ENCODE data around the gene SDK1. TPM values are rescaled to one million over a fixed set of nuclear protein-coding genes. Genes with fewer than 3 reads are reported as not detected.

The SDK1 gene
- total RNA-seq, 1 experiment from 2014 or later: 7.1 TPM

DNA sequence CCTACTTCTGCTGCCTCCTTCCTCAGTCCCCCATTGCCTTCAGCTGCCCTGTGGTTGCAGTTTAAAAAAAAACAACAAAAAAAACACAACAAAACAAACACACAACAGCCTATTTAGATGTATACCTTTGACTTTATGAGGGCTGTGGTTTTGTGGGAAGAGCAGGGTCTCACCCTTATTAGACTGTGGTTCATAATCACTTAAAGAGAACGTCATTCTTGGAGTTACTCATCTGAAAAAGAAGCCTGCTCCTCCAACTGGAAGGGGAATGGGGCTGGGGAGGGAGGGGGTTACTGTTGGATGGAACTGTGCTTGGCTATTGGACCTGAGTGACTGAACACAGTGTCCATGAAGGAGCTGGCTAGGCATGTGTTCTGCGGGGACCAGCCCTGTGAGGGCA lies 48.1 kb downstream of the SDK1 start:
- intact Hi-C loops (cut with micrococcal nuclease; ENCODE audit: unreplicated experiment): no loop called here

DNA sequence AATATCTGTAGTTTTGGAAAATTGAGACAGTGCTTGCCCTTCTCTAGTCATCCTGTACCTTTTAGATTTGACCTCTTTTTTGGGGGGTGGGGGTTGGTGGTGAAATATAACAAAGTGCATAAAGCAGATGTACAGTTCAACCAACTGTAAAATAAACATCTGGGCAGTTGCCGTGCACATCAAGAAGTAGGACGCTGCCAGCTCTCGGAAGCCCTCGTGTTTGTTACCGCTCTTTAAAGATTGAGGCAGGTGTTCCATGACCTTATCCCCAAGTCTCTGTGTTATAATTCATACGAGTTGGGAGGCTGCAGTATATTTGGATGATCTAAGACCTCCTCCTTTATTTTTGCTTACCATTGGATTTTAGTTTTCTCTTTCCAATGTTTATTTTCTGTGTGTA lies 55.1 kb downstream of the SDK1 start:
- no peaks in the 10 kb centered on the region for H3K4me1 ChIP-seq
- no peaks in the 10 kb centered on the region for H3K4me1 Mint-ChIP-seq (ENCODE audit: low read depth, unreplicated experiment)
- H3K36me3 Mint-ChIP-seq (ENCODE audit: insufficient read depth, unreplicated experiment): no peaks in the 10 kb centered on the region
- H3K4me3 ChIP-seq (ENCODE audit: low read depth, low read length): no peak overlapping the region
- no peaks in the 10 kb centered on the region for H3K9me3 ChIP-seq
- H3K27me3 ChIP-seq (replicated peaks; ENCODE audit: control insufficient read depth, insufficient read depth, low read length): no peaks in the 10 kb centered on the region; the same call in 1 of the 2 replicates
- peaks cover 6% of the 10 kb centered on the region for H3K27me3 Mint-ChIP-seq (ENCODE audit: insufficient read depth, unreplicated experiment)
- CTCF ChIA-PET: no interaction called here
- H3K36me3 ChIP-seq (ENCODE audit: control insufficient read depth, insufficient read depth, low read length): no peaks in the 10 kb centered on the region
- TF ChIP-seq, protein P1, sequence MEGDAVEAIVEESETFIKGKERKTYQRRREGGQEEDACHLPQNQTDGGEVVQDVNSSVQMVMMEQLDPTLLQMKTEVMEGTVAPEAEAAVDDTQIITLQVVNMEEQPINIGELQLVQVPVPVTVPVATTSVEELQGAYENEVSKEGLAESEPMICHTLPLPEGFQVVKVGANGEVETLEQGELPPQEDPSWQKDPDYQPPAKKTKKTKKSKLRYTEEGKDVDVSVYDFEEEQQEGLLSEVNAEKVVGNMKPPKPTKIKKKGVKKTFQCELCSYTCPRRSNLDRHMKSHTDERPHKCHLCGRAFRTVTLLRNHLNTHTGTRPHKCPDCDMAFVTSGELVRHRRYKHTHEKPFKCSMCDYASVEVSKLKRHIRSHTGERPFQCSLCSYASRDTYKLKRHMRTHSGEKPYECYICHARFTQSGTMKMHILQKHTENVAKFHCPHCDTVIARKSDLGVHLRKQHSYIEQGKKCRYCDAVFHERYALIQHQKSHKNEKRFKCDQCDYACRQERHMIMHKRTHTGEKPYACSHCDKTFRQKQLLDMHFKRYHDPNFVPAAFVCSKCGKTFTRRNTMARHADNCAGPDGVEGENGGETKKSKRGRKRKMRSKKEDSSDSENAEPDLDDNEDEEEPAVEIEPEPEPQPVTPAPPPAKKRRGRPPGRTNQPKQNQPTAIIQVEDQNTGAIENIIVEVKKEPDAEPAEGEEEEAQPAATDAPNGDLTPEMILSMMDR (IDR thresholded peaks at IDR 0.05; ENCODE audit: insufficient read depth in 1 of 2, low read depth in 1 of 2, low read length in 1 of 2, severe bottlenecking in 1 of 2, unreplicated experiment in 1 of 2): no peak
- no peak overlapping the region for H3K4me3 Mint-ChIP-seq (ENCODE audit: unreplicated experiment)
- no TSS peak for BruUV-seq (replicated peaks)
- intact Hi-C loops (cut with micrococcal nuclease; ENCODE audit: unreplicated experiment): no loop called here
- no peak overlapping the region for H3K27ac Mint-ChIP-seq (ENCODE audit: unreplicated experiment)
- POLR2A ChIA-PET: no interaction called here
- H3K9me3 Mint-ChIP-seq (ENCODE audit: unreplicated experiment): no peaks in the 10 kb centered on the region
- no peak for DNase-seq

More for the DNA sequence above, 48.1 kb downstream of the SDK1 start:
- TF ChIP-seq, protein P1 (IDR thresholded peaks at IDR 0.05; ENCODE audit: insufficient read depth in 1 of 2, low read depth in 1 of 2, low read length in 1 of 2, severe bottlenecking in 1 of 2, unreplicated experiment in 1 of 2): no peak
- no peak for DNase-seq
- Mint-ChIP-seq H3K9me3 (ENCODE audit: unreplicated experiment) (no peaks in the 10 kb centered on the region), H3K4me1 (ENCODE audit: low read depth, unreplicated experiment) (no peaks in the 10 kb centered on the region), H3K4me3 (ENCODE audit: unreplicated experiment) (no peak overlapping the region), H3K27ac (ENCODE audit: unreplicated experiment) (no peak overlapping the region), H3K27me3 (ENCODE audit: insufficient read depth, unreplicated experiment) (peaks cover 4% of the 10 kb centered on the region), H3K36me3 (ENCODE audit: insufficient read depth, unreplicated experiment) (no peaks in the 10 kb centered on the region)
- Histone ChIP-seq H3K4me1 (no peaks in the 10 kb centered on the region), H3K36me3 (ENCODE audit: control insufficient read depth, insufficient read depth, low read length) (no peaks in the 10 kb centered on the region), H3K4me3 (ENCODE audit: low read depth, low read length) (no peak overlapping the region), H3K27me3 (replicated peaks; ENCODE audit: control insufficient read depth, insufficient read depth, low read length) (no peaks in the 10 kb centered on the region; the same call in 1 of the 2 replicates), H3K9me3 (no peaks in the 10 kb centered on the region)
- no TSS peak for BruUV-seq (replicated peaks)
- ChIA-PET CTCF (no interaction called here), POLR2A (no interaction called here)

DNA sequence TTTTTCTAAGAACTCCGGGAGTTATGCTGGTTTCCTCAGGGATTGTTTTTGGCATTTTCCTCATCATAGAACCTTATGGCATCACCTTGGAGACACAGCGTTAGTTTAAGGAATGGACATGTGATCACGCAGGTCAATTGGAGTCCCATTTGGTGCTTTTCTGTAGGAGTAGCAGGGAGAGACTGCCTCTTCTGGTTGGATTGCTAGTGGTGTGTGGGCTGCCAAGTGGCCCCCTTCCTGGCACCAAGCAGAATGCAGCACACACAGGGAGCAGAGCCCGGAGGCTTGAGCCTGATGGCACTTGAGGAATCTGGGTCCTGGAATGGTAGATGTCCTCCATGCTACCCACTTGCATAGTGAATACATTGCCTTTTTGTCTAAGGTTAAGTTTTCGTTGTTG lies 57.9 kb downstream of the SDK1 start:
- intact Hi-C loops (cut with micrococcal nuclease; ENCODE audit: unreplicated experiment): no loop called here
- H3K4me1 ChIP-seq: no peaks in the 10 kb centered on the region
- no peaks in the 10 kb centered on the region for H3K4me1 Mint-ChIP-seq (ENCODE audit: low read depth, unreplicated experiment)
- H3K4me3 ChIP-seq (ENCODE audit: low read depth, low read length): no peak overlapping the region
- H3K27ac Mint-ChIP-seq (ENCODE audit: unreplicated experiment): no peak overlapping the region
- H3K36me3 Mint-ChIP-seq (ENCODE audit: insufficient read depth, unreplicated experiment): no peaks in the 10 kb centered on the region
- H3K27me3 ChIP-seq (replicated peaks; ENCODE audit: control insufficient read depth, insufficient read depth, low read length): no peaks in the 10 kb centered on the region
- H3K9me3 ChIP-seq: no peaks in the 10 kb centered on the region
- peaks cover 3% of the 10 kb centered on the region for H3K27me3 Mint-ChIP-seq (ENCODE audit: insufficient read depth, unreplicated experiment)
- H3K36me3 ChIP-seq (ENCODE audit: control insufficient read depth, insufficient read depth, low read length): no peaks in the 10 kb centered on the region
- BruUV-seq (replicated peaks): no TSS peak
- DNase-seq: no peak
- ChIA-PET CTCF (no interaction called here), POLR2A (no interaction called here)
- TF ChIP-seq, protein P1 (IDR thresholded peaks at IDR 0.05; ENCODE audit: insufficient read depth in 1 of 2, low read depth in 1 of 2, low read length in 1 of 2, severe bottlenecking in 1 of 2, unreplicated experiment in 1 of 2): no peak
- H3K4me3 Mint-ChIP-seq (ENCODE audit: unreplicated experiment): no peak overlapping the region
- no peaks in the 10 kb centered on the region for H3K9me3 Mint-ChIP-seq (ENCODE audit: unreplicated experiment)

Data from Caco-2 (cell line).